ENCODE results near the gene CYLD.

The CYLD gene

DNA sequence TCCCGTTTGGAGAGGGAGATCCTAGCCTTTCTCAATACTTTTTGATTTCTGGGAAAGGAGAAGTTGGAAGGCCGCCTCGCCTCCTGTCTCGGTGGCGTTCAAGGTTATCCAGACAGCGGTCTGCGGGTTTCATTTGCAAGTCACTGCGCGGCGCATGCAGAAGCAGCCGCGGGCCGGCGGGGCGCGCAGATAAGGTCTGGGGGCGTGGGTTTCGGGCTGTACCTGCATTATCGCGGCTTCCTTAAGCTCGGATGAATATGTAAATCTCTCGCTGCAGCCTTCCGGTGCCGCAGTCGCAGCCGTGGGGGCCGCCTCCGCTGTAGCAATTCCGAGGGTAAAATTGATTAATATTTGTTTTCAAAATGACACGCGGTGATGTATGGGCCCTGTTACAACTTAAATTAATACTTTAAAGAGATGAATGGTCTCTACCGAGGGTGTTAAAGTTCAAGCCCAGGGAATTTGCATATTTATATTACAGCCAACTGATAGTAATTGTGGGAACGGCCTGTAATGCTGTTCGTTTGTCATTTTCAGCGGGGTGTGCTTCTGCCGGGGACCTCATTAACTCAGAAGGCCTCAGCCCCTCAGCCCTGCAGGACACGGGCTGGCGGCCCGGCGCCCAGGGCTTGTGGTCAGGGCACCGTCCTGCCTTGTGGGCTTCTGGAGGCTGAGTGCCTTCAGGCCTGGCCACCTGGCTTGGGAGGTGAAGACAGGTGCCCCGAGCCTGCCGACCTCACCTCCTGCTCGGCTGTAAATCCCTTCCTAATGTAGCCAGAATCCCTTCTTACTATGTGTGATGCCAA is 99.4 kb downstream of the CYLD start:
- no peak for TF ChIP-seq KLF8 (tag by site-specific recombination; IDR thresholded peaks at IDR 0.05)
- TF ChIP-seq TRIM28 (IDR thresholded peaks at IDR 0.05; ENCODE audit: borderline replicate concordance, low read length) = no peak
- no peak for TF ChIP-seq YY1 (tag by site-specific recombination; IDR thresholded peaks at IDR 0.05)
- TF ChIP-seq ZNF2 (tag by site-specific recombination; IDR thresholded peaks at IDR 0.05) = no peak
- TF ChIP-seq, protein P1, sequence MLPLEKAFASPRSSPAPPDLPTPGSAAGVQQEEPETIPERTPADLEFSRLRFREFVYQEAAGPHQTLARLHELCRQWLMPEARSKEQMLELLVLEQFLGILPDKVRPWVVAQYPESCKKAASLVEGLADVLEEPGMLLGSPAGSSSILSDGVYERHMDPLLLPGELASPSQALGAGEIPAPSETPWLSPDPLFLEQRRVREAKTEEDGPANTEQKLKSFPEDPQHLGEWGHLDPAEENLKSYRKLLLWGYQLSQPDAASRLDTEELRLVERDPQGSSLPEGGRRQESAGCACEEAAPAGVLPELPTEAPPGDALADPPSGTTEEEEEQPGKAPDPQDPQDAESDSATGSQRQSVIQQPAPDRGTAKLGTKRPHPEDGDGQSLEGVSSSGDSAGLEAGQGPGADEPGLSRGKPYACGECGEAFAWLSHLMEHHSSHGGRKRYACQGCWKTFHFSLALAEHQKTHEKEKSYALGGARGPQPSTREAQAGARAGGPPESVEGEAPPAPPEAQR (tag by site-specific recombination; IDR thresholded peaks at IDR 0.05) = no peak
- TF ChIP-seq ZNF114 (tag by site-specific recombination; IDR thresholded peaks at IDR 0.05) = no peak
- no peak for TF ChIP-seq ZNF621 (tag by site-specific recombination; IDR thresholded peaks at IDR 0.05)
- no peak for TF ChIP-seq ZNF529 (tag by site-specific recombination; IDR thresholded peaks at IDR 0.05; ENCODE audit: insufficient replicate concordance)
- no peak for TF ChIP-seq ZNF785 (tag by site-specific recombination; IDR thresholded peaks at IDR 0.05)
- no peak for TF ChIP-seq ZNF184 (tag by site-specific recombination; IDR thresholded peaks at IDR 0.05)
- TF ChIP-seq ZNF416 (tag by site-specific recombination; IDR thresholded peaks at IDR 0.05) = no peak
- TF ChIP-seq ZNF335 (tag by site-specific recombination; conservative IDR thresholded peaks at IDR 0.05) = no peak
- no peak for TF ChIP-seq ZFP37 (tag by site-specific recombination; IDR thresholded peaks at IDR 0.05)
- TF ChIP-seq ZBTB8A (tag by site-specific recombination; IDR thresholded peaks at IDR 0.05) = no peak
- no peak for TF ChIP-seq ZNF155 (tag by site-specific recombination; IDR thresholded peaks at IDR 0.05)
- no peak for TF ChIP-seq ZNF530 (tag by site-specific recombination; IDR thresholded peaks at IDR 0.05; ENCODE audit: low read depth)
- TF ChIP-seq, protein P2, sequence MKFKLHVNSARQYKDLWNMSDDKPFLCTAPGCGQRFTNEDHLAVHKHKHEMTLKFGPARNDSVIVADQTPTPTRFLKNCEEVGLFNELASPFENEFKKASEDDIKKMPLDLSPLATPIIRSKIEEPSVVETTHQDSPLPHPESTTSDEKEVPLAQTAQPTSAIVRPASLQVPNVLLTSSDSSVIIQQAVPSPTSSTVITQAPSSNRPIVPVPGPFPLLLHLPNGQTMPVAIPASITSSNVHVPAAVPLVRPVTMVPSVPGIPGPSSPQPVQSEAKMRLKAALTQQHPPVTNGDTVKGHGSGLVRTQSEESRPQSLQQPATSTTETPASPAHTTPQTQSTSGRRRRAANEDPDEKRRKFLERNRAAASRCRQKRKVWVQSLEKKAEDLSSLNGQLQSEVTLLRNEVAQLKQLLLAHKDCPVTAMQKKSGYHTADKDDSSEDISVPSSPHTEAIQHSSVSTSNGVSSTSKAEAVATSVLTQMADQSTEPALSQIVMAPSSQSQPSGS (tag by site-specific recombination; IDR thresholded peaks at IDR 0.05; ENCODE audit: low read depth) = no peak
- no peak for TF ChIP-seq YY2 (tag by site-specific recombination; IDR thresholded peaks at IDR 0.05)
- ChIA-PET CTCF (interaction anchor here (0.8 kb wide), 1 partner anchor 1433 kb away, joined by 3 read pairs; no protein-coding TSS in a partner anchor), POLR2A (no interaction called here)
- Histone ChIP-seq H3K9me3 (ENCODE audit: control insufficient read depth, insufficient read depth, low read depth, low read length) (no peaks in the 10 kb centered on the region), H3K4me3 (ENCODE audit: low read depth, low read length) (no peak overlapping the region), H3K4me1 (ENCODE audit: control insufficient read depth, insufficient read depth, low read length) (no peaks in the 10 kb centered on the region), H3K27ac (ENCODE audit: extremely low read depth, low read depth, low read length) (no peak overlapping the region), H3K36me3 (ENCODE audit: control insufficient read depth in 2 of 2, insufficient read depth in 1 of 2, low read length in 2 of 2) (no peaks in the 10 kb centered on the region)

DNA sequence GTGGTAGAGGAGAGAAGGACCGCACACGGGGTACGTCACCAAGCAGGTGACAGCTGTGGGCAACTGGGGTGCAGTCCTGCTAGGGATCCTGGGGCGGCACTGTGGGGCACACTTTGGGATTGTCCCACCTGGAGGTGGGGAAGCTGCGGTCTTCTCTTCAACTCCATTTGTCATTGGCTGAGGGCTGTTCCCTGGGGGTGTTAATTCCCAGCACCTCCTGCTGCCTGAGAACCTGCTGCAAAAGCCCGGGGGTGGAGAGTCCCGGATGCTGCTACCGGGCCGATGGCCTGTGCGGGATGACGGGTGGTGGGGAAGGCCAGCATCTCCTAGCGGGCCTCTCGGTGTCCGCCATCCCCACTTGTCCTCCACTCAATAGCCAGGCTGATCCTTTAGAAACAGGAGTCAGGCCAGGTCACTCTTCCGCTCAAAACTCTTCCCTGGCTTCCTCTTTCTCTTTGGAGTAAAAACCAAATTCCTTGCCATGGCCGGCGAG is 100.2 kb downstream of the CYLD start:
- ChIA-PET CTCF (no interaction called here), POLR2A (no interaction called here)
- H3K4me1 ChIP-seq (ENCODE audit: control insufficient read depth, insufficient read depth, low read length) = no peaks in the 10 kb centered on the region
- no peak overlapping the region for H3K27ac ChIP-seq (ENCODE audit: extremely low read depth, low read depth, low read length)
- H3K9me3 ChIP-seq (ENCODE audit: control insufficient read depth, insufficient read depth, low read depth, low read length) = no peaks in the 10 kb centered on the region
- H3K4me3 ChIP-seq (ENCODE audit: low read depth, low read length) = no peak overlapping the region
- no peaks in the 10 kb centered on the region for H3K36me3 ChIP-seq (ENCODE audit: control insufficient read depth in 2 of 2, insufficient read depth in 1 of 2, low read length in 2 of 2)
- TF ChIP-seq KLF8 (tag by site-specific recombination; IDR thresholded peaks at IDR 0.05) (no peak), ZNF423 (tag by site-specific recombination; IDR thresholded peaks at IDR 0.05) (no peak), ZNF140 (tag by site-specific recombination; IDR thresholded peaks at IDR 0.05) (no peak), GFI1B (tag by site-specific recombination; IDR thresholded peaks at IDR 0.05) (no peak), ZBTB21 (tag by site-specific recombination; IDR thresholded peaks at IDR 0.05) (no peak), PRDM1 (tag by site-specific recombination; IDR thresholded peaks at IDR 0.05) (no peak), ZNF544 (tag by site-specific recombination; IDR thresholded peaks at IDR 0.05) (no peak), SCRT2 (tag by site-specific recombination; IDR thresholded peaks at IDR 0.05) (no peak), GLI2 (tag by site-specific recombination; IDR thresholded peaks at IDR 0.05; ENCODE audit: borderline replicate concordance, low read depth) (no peak), ZBTB48 (tag by site-specific recombination; IDR thresholded peaks at IDR 0.05) (no peak), TCF7L2 (IDR thresholded peaks at IDR 0.05; ENCODE audit: borderline replicate concordance, low read depth, low read length) (no peak)
- TF ChIP-seq, protein P3, sequence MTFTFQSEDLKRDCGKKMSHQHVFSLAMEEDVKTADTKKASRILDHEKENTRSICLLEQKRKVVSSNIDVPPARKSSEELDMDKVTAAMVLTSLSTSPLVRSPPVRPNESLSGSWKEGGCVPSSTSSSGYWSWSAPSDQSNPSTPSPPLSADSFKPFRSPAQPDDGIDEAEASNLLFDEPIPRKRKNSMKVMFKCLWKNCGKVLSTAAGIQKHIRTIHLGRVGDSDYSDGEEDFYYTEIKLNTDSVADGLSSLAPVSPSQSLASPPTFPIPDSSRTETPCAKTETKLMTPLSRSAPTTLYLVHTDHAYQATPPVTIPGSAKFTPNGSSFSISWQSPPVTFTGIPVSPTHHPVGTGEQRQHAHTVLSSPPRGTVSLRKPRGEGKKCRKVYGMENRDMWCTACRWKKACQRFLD (tag by site-specific recombination; IDR thresholded peaks at IDR 0.05) = no peak
- TF ChIP-seq, protein P4, sequence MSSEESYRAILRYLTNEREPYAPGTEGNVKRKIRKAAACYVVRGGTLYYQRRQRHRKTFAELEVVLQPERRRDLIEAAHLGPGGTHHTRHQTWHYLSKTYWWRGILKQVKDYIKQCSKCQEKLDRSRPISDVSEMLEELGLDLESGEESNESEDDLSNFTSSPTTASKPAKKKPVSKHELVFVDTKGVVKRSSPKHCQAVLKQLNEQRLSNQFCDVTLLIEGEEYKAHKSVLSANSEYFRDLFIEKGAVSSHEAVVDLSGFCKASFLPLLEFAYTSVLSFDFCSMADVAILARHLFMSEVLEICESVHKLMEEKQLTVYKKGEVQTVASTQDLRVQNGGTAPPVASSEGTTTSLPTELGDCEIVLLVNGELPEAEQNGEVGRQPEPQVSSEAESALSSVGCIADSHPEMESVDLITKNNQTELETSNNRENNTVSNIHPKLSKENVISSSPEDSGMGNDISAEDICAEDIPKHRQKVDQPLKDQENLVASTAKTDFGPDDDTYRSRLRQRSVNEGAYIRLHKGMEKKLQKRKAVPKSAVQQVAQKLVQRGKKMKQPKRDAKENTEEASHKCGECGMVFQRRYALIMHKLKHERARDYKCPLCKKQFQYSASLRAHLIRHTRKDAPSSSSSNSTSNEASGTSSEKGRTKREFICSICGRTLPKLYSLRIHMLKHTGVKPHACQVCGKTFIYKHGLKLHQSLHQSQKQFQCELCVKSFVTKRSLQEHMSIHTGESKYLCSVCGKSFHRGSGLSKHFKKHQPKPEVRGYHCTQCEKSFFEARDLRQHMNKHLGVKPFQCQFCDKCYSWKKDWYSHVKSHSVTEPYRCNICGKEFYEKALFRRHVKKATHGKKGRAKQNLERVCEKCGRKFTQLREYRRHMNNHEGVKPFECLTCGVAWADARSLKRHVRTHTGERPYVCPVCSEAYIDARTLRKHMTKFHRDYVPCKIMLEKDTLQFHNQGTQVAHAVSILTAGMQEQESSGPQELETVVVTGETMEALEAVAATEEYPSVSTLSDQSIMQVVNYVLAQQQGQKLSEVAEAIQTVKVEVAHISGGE (tag by site-specific recombination; conservative IDR thresholded peaks at IDR 0.05; ENCODE audit: low read depth) = no peak

Measured in HEK293 (cell line).